ENCODE measurements around the gene SPATA33. TPM values are rescaled to one million over a fixed set of nuclear protein-coding genes. Genes with fewer than 3 reads are reported as not detected.

Gene SPATA33
- total RNA-seq, 4 donors from 2014 or later = 2.6 to 12.2 (median 5.8) TPM; not detected in 1

GRCh38 chr16:89706518-89707260 is 49.1 kb downstream of the SPATA33 start:
- H3K27me3 ChIP-seq = no peaks in the 10 kb centered on the region
- no peak overlapping the region for H3K4me3 ChIP-seq
- TF ChIP-seq POLR2A (IDR thresholded peaks at IDR 0.05) = no peak
- TF ChIP-seq, protein P1, sequence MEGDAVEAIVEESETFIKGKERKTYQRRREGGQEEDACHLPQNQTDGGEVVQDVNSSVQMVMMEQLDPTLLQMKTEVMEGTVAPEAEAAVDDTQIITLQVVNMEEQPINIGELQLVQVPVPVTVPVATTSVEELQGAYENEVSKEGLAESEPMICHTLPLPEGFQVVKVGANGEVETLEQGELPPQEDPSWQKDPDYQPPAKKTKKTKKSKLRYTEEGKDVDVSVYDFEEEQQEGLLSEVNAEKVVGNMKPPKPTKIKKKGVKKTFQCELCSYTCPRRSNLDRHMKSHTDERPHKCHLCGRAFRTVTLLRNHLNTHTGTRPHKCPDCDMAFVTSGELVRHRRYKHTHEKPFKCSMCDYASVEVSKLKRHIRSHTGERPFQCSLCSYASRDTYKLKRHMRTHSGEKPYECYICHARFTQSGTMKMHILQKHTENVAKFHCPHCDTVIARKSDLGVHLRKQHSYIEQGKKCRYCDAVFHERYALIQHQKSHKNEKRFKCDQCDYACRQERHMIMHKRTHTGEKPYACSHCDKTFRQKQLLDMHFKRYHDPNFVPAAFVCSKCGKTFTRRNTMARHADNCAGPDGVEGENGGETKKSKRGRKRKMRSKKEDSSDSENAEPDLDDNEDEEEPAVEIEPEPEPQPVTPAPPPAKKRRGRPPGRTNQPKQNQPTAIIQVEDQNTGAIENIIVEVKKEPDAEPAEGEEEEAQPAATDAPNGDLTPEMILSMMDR (IDR thresholded peaks at IDR 0.05) = no peak
- H3K9me3 ChIP-seq = no peaks in the 10 kb centered on the region
- no peaks in the 10 kb centered on the region for H3K4me1 ChIP-seq
- intact Hi-C loops (cut with DNase I; ENCODE audit: low total_unique reads) = loop anchor here (5.0 kb wide), 1 partner anchor 241 kb away; the partner anchor contains the start of gene DEF8
- H3K27ac ChIP-seq = no peak overlapping the region
- H3K36me3 ChIP-seq = no peaks in the 10 kb centered on the region
- no peak for DNase-seq

DNA sequence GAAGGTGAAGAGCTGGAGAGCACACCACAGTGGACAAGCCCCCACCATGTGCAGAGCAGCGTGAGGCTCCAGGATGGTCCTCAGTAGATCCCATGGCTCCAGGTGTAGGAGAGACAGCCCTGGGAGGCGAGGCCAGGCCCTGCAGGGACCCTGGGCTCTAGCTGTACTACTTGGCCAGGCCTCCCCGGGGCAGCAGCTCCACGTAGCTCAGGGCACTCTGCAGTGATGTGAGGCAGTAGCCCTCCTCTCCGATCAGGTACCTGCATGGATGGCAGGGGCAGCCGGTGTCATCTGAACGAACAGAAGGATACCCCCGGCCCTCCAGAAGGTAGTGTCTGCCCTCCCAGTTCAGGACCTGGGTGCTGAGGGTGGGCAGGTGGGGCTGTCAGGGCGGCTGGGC is 50.1 kb downstream of the SPATA33 start:
- H3K4me3 ChIP-seq = no peak overlapping the region
- no peaks in the 10 kb centered on the region for H3K27me3 ChIP-seq
- H3K27ac ChIP-seq = no peak overlapping the region
- TF ChIP-seq POLR2A (IDR thresholded peaks at IDR 0.05) = no peak
- TF ChIP-seq, protein P1 (IDR thresholded peaks at IDR 0.05) = no peak
- no peak for DNase-seq
- no peaks in the 10 kb centered on the region for H3K36me3 ChIP-seq
- no peaks in the 10 kb centered on the region for H3K4me1 ChIP-seq
- H3K9me3 ChIP-seq = no peaks in the 10 kb centered on the region
- intact Hi-C loops (cut with DNase I; ENCODE audit: low total_unique reads) = loop anchor here (5.0 kb wide), 1 partner anchor 240 kb away; the partner anchor contains the start of gene DEF8

- no peaks in the 10 kb centered on the region for H3K27me3 ChIP-seq
- no peak overlapping the region for H3K4me3 ChIP-seq
- no peaks in the 10 kb centered on the region for H3K36me3 ChIP-seq
- no peak for DNase-seq
- H3K27ac ChIP-seq = no peak overlapping the region
- H3K9me3 ChIP-seq = no peaks in the 10 kb centered on the region
- no peaks in the 10 kb centered on the region for H3K4me1 ChIP-seq
- intact Hi-C loops (cut with DNase I; ENCODE audit: low total_unique reads) = loop anchor here (5.0 kb wide), 1 partner anchor 239 kb away; the partner anchor contains the start of gene DEF8
- TF ChIP-seq, protein P1 (IDR thresholded peaks at IDR 0.05) = no peak
- TF ChIP-seq POLR2A (IDR thresholded peaks at IDR 0.05) = no peak
These were observed 50.9 kb downstream of the SPATA33 start for GRCh38 chr16:89708481-89708931.

GRCh38 chr16:89709166-89709565 is 51.5 kb downstream of the SPATA33 start:
- H3K9me3 ChIP-seq = no peaks in the 10 kb centered on the region
- H3K4me3 ChIP-seq = no peak overlapping the region
- H3K27me3 ChIP-seq = no peaks in the 10 kb centered on the region
- DNase-seq = no peak
- H3K4me1 ChIP-seq = no peaks in the 10 kb centered on the region
- no peaks in the 10 kb centered on the region for H3K36me3 ChIP-seq
- no peak for TF ChIP-seq POLR2A (IDR thresholded peaks at IDR 0.05)
- TF ChIP-seq, protein P1 (IDR thresholded peaks at IDR 0.05) = no peak
- no peak overlapping the region for H3K27ac ChIP-seq
- intact Hi-C loops (cut with DNase I; ENCODE audit: low total_unique reads) = loop anchor here (5.0 kb wide), 1 partner anchor 238 kb away; the partner anchor contains the start of gene DEF8

GRCh38 chr16:89709716-89710432 is 52.2 kb downstream of the SPATA33 start:
- H3K36me3 ChIP-seq = no peaks in the 10 kb centered on the region
- intact Hi-C loops (cut with DNase I; ENCODE audit: low total_unique reads) = loop anchor here (5.0 kb wide), 1 partner anchor 237 kb away; the partner anchor contains the start of gene DEF8
- H3K9me3 ChIP-seq = no peaks in the 10 kb centered on the region
- no peak for DNase-seq
- H3K4me3 ChIP-seq = no peak overlapping the region
- H3K27me3 ChIP-seq = no peaks in the 10 kb centered on the region
- TF ChIP-seq, protein P1 (IDR thresholded peaks at IDR 0.05) = no peak
- TF ChIP-seq POLR2A (IDR thresholded peaks at IDR 0.05) = no peak
- H3K4me1 ChIP-seq = no peaks in the 10 kb centered on the region
- no peak overlapping the region for H3K27ac ChIP-seq

Measured in uterus (tissue), 4 donors.